Epithelial cell of alveolus of lung (primary cell): ENCODE results near the gene ADAT2. TPM values are rescaled to one million over a fixed set of nuclear protein-coding genes. Genes with fewer than 3 reads are reported as not detected.

Experiments used
- total RNA-seq: library from RNA; depleted of rRNA; stranded (reverse); fragments of >200 nt; gene quantifications from 2 replicates; pipeline ENCODE4 v1.2.1, GENCODE V29; 2015

ADAT2 gene
- total RNA-seq = 1.8 and 14.0 TPM in 2 replicates

DNA sequence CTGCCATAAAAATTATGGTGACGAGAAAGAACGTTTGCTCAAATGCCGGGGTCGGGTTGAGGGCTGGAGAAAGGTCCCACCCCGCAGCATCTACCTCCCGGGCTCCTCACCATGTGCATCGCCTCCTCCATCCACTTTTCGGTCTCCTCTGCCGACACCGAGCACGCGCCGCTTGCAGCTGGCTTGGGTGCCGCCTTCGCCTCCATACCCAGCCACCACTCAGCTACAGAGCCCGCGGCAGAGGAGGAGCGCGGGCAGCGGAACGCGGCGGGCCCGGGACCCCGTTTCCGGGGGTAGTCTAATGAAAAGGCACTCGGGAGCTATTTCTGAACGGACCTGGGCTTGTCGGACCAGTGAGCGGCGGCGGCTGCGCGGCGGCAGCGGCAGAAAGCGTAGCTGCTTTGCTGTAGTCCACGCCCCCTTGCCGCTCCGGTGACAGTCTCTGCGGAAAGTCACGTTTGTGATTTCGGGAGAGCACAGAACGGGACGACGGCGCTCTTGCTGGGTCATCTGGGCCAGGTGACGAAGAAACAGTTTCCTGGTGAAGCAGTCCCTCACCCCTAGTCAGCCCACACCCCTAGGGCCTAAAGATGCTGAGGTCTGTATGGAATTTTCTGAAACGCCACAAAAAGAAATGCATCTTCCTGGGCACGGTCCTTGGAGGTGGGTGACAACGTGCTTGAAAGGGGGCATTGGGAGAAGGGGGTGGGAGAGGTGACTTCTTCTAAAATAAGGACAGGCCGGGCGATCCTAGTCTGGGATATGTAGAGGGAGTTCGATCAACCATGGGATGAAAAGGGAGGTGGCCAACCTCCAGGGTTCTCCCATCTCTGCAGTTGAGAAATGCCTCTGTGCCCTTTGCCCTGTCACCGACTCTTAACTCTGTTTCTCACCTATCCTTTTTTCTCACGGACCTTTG, at the start of gene ADAT2, which contains the start of gene PEX3:
ADAT2 (minus strand) TSS at position 243 of the 919 bp plus-strand sequence; CDS start at position 206, 37 bp downstream.
PEX3 (plus strand) TSS at position 353 of the 919 bp plus-strand sequence; CDS start at position 591, 238 bp downstream.

Other genes starting within 250 kb of the ADAT2 start
- gene PEX3, start 110 bp upstream of the ADAT2 start, total RNA-seq = 8.8 and 15.7 TPM in 2 replicates
- 45.8 and 63.6 TPM in 2 replicates for gene FUCA2, start 61.0 kb upstream of the ADAT2 start, total RNA-seq
- 19.0 and 38.7 TPM in 2 replicates for gene PHACTR2, start 227.3 kb upstream of the ADAT2 start, total RNA-seq